RWPE1 (cell line): ENCODE measurements around the gene ZYX.

Experiments
- CTCF ChIA-PET: fragments of 350-600 bp; sonication (Branson Sonifier 250); formaldehyde crosslinking; extraction: SDS; loops from one replicate; lab custom pipeline; 2021; lab: Yijun Ruan, JAX
- POLR2A ChIA-PET: fragments of 400-600 bp; formaldehyde crosslinking; extraction: SDS; loops from one replicate; lab custom pipeline; 2020; ENCODE audit warnings: antibody characterized with exemption; ENCODE audit not compliant: low non-redundant PET; lab: Yijun Ruan, JAX
- DNase-seq: peaks from one replicate; pipeline ENCODE4 v3.0.0; 2012; ENCODE audit warnings: low spot score
- H3K27ac ChIP-seq: fragments of 450-650 bp; 2 replicates; pipeline ENCODE4 v1.5.1; 2017
- TF ChIP-seq, protein P1 (sequence below): fragments of 450-650 bp; conservative IDR thresholded peaks from 2 replicates; pipeline ENCODE4 v1.5.1; 2017; ENCODE audit warnings: low read depth, mild to moderate bottlenecking

ZYX gene

DNA sequence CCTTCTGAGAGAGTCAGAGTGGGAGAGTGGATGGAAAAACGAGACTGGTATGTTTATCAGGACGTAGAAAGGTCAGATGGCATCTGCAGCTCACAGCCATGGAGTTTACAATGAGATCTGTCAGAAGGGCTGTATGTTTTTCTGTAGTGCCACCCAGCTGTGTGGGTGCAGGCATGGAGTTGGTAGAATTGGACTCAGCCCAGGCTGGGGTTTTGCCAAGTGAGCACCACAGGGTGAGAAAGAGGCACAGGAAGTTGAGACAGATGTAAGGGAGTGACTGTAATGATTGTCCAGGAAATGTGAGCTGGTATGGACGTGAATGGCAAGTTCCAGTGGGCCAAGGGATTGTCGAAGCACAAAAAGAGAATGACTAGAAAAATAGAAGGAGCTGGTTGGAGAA is 9.1 kb upstream of the ZYX start:
- TF ChIP-seq, protein P1, sequence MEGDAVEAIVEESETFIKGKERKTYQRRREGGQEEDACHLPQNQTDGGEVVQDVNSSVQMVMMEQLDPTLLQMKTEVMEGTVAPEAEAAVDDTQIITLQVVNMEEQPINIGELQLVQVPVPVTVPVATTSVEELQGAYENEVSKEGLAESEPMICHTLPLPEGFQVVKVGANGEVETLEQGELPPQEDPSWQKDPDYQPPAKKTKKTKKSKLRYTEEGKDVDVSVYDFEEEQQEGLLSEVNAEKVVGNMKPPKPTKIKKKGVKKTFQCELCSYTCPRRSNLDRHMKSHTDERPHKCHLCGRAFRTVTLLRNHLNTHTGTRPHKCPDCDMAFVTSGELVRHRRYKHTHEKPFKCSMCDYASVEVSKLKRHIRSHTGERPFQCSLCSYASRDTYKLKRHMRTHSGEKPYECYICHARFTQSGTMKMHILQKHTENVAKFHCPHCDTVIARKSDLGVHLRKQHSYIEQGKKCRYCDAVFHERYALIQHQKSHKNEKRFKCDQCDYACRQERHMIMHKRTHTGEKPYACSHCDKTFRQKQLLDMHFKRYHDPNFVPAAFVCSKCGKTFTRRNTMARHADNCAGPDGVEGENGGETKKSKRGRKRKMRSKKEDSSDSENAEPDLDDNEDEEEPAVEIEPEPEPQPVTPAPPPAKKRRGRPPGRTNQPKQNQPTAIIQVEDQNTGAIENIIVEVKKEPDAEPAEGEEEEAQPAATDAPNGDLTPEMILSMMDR: no peak
- ChIA-PET POLR2A (interaction anchor here (0.6 kb wide), 1 partner anchor 34 kb away, joined by 3 read pairs; no protein-coding TSS in a partner anchor), CTCF (no interaction called here)
- peak overlapping the region; percentile 63 for H3K27ac ChIP-seq
- no peak for DNase-seq

DNA sequence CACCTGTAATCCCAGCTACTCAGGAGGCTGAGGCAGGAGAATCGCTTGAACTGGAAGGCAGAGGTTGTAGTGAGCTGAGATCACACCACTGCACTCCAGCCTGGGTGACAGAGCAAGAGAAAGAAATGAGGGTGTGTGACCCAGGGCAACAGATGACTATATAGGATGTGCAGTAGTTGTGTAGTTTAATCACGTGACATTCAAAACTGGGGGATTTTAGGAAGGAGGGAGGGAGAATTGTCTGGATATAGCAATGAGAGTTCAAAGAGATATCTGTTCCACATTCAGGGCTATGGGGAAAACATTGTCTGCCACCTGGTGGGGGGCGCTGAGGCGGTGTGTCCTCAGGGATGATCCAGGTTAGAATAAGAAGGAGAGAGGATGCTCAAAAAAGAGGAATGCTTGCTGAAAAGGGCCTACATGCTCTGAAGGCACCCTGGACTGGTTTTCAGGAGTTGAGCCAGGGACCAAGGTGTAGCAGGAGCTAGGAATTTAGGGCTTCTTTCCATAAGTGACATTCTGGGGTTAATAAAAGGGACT is 7.8 kb upstream of the ZYX start:
- CTCF ChIA-PET: no interaction called here
- TF ChIP-seq, protein P1: no peak
- POLR2A ChIA-PET: no interaction called here
- DNase-seq: no peak
- H3K27ac ChIP-seq: no peak overlapping the region

GRCh38 chr7:143374561-143374960 is 6.6 kb upstream of the ZYX start:
- POLR2A ChIA-PET: no interaction called here
- no peak overlapping the region for H3K27ac ChIP-seq
- CTCF ChIA-PET: no interaction called here
- TF ChIP-seq, protein P1: no peak
- no peak for DNase-seq

DNA sequence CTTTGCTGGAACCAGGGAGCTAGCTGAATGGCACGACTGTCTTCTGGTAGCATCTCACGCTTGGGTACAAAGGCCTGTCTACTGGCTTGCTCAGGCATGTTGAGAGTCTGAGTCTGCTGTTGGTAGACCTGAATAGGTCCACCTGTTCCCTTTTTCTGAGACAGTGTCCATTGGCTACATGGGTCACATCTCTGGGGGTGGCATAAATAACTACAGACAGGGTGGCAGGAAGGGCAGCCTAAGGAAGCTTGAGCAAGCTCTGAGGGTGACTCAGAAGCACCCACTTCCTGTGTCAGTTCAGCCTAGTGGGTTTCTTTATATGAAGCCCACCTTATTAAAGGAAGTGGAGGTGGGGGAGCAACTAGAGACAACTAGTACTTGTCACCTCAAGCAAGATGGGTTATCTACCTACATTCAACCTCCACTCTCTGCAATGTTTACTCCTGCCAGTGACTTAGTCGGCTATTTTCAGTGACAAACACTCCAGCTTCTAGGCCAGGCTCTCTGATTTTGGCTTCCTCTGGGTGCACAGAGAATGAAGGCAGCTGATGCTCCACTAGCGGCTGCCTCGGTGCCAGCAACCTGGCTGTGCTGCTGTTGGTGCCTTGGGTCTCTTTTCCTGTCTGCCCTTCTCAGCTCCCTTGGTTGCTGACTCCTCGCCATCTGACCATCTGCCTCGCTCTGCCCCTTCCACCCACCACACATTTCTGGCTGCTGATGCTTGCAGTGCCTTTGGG is 5.7 kb upstream of the ZYX start:
- peak overlapping the region; percentile 35 for H3K27ac ChIP-seq
- TF ChIP-seq, protein P1: no peak
- DNase-seq: no peak
- POLR2A ChIA-PET: no interaction called here
- CTCF ChIA-PET: no interaction called here

- CTCF ChIA-PET: interaction anchor here (0.7 kb wide), 1 partner anchor 20 kb away, joined by 3 read pairs; no protein-coding TSS in a partner anchor
- TF ChIP-seq, protein P1: no peak
- no peak for DNase-seq
- no peak overlapping the region for H3K27ac ChIP-seq
- POLR2A ChIA-PET: no interaction called here
Measured at GRCh38 chr7:143376396-143376795, 4.7 kb upstream of the ZYX start.

- no peak for DNase-seq
- ChIA-PET POLR2A (no interaction called here), CTCF (interaction anchor here (0.6 to 1.8 kb wide), 7 partner anchors 10 to 1730 kb away, joined by 3 to 17 read pairs (median 5); no protein-coding TSS in a partner anchor)
- H3K27ac ChIP-seq: peak overlapping the region; percentile 95
- TF ChIP-seq, protein P1: no peak
Measured at GRCh38 chr7:143379611-143380259, 1.4 kb upstream of the ZYX start.
